ENCODE measurements around the gene NDUFA5. TPM values are rescaled to one million over a fixed set of nuclear protein-coding genes. Genes with fewer than 3 reads are reported as not detected.
A peak's percentile ranks its signal among the peaks of the same experiment; 100 is the strongest.

The NDUFA5 gene
- total RNA-seq, 1 donor from 2014 or later, result 118 TPM

- Histone ChIP-seq H3K79me2 (ENCODE audit: low read depth) (no peaks in the 10 kb centered on the region), H2AFZ (replicated peaks) (no peak overlapping the region), H3K27ac (no peak overlapping the region), H3K9me3 (ENCODE audit: low read depth) (no peaks in the 10 kb centered on the region), H4K20me1 (ENCODE audit: low read depth) (no peaks in the 10 kb centered on the region), H3K36me3 (no peaks in the 10 kb centered on the region), H3K4me2 (no peak overlapping the region), H3K4me1 (peaks cover 11% of the 10 kb centered on the region), H3K4me3 (no peak overlapping the region), H3K27me3 (no peaks in the 10 kb centered on the region), H3F3A (ENCODE audit: low read depth) (no peaks in the 10 kb centered on the region), H3K9ac (no peak overlapping the region)
- Mint-ChIP-seq H3K27me3 (ENCODE audit: insufficient read depth, low read depth) (no peaks in the 10 kb centered on the region), H3K27ac (no peak overlapping the region), H3K36me3 (peaks cover 3% of the 10 kb centered on the region), H3K4me1 (no peaks in the 10 kb centered on the region), H3K4me3 (no peak overlapping the region), H3K9me3 (no peaks in the 10 kb centered on the region)
- no peak for TF ChIP-seq EZH2 (IDR thresholded peaks at IDR 0.05)
- peak; percentile 88 for TF ChIP-seq CTCF (IDR thresholded peaks at IDR 0.05)
- no peak for TF ChIP-seq EZH2phosphoT487 (IDR thresholded peaks at IDR 0.05)
- peak; percentile 23 for DNase-seq (ENCODE audit: low spot score)
Observed at GRCh38 chr7:123494193-123494796, 63.3 kb downstream of the NDUFA5 start.

- Histone ChIP-seq H4K20me1 (ENCODE audit: low read depth) (no peaks in the 10 kb centered on the region), H2AFZ (replicated peaks) (no peak overlapping the region), H3K9ac (no peak overlapping the region), H3K36me3 (no peaks in the 10 kb centered on the region), H3K27ac (no peak overlapping the region), H3F3A (ENCODE audit: low read depth) (no peaks in the 10 kb centered on the region), H3K79me2 (ENCODE audit: low read depth) (no peaks in the 10 kb centered on the region), H3K4me3 (no peak overlapping the region), H3K9me3 (ENCODE audit: low read depth) (no peaks in the 10 kb centered on the region), H3K27me3 (no peaks in the 10 kb centered on the region), H3K4me2 (no peak overlapping the region), H3K4me1 (peaks cover under 1% of the 10 kb centered on the region)
- H3K27ac Mint-ChIP-seq, result no peak overlapping the region
- DNase-seq (ENCODE audit: low spot score), result no peak
- H3K4me1 Mint-ChIP-seq, result no peaks in the 10 kb centered on the region
- H3K36me3 Mint-ChIP-seq, result peaks cover 3% of the 10 kb centered on the region
- no peaks in the 10 kb centered on the region for H3K9me3 Mint-ChIP-seq
- TF ChIP-seq CTCF (IDR thresholded peaks at IDR 0.05), result peak; percentile 20
- TF ChIP-seq EZH2 (IDR thresholded peaks at IDR 0.05), result no peak
- H3K4me3 Mint-ChIP-seq, result no peak overlapping the region
- no peaks in the 10 kb centered on the region for H3K27me3 Mint-ChIP-seq (ENCODE audit: insufficient read depth, low read depth)
Observed at GRCh38 chr7:123492485-123492884, 65.1 kb downstream of the NDUFA5 start.

Other genes with a start within 250 kb of the NDUFA5 start
- 0.58 and 0.84 TPM in 2 replicates for gene IQUB, start 23.2 kb downstream of the NDUFA5 start, total RNA-seq (ENCODE audit: low replicate concordance)
- gene ASB15, start 44.0 kb upstream of the NDUFA5 start, total RNA-seq (ENCODE audit: low replicate concordance), result not detected in 2 replicates
- gene LMOD2, start 98.0 kb upstream of the NDUFA5 start, total RNA-seq (ENCODE audit: low replicate concordance), result not detected in 2 replicates
- gene WASL, start 191.2 kb upstream of the NDUFA5 start, total RNA-seq (ENCODE audit: low replicate concordance), result 21.4 and 30.4 TPM in 2 replicates

Measured in neural progenitor cell (in vitro differentiated cells).